K562 (cell line): Measurements from ENCODE around the gene VWA7. TPM values are rescaled to one million over a fixed set of nuclear protein-coding genes. Genes with fewer than 3 reads are reported as not detected.

Experiments used
- ARID1B ChIP-seq: fragments of 450-650 bp; IDR thresholded peaks from 2 replicates; pipeline ENCODE4 v1.6.1; 2016; ENCODE audit warnings: antibody characterized with exemption, mild to moderate bottlenecking, inconsistent platforms
- DNMT1 ChIP-seq: fragments of 450-650 bp; IDR thresholded peaks from 2 replicates; pipeline ENCODE4 v1.6.1; 2016; ENCODE audit warnings: antibody characterized with exemption, mild to moderate bottlenecking
- FOXM1 ChIP-seq, 2 experiments: fragments of 450-650 bp in 1 of 2; sonication (generic) in 1 of 2; formaldehyde crosslinking in 1 of 2; IDR thresholded peaks; 2 replicates each; pipeline versions ENCODE4 v1.6.1 to v1.9.0; 2017 to 2022; ENCODE audit warnings: low read depth in 2 of 2, mild to moderate bottlenecking in 2 of 2, missing genetic modification reagents in 1 of 2, moderate library complexity in 1 of 2
- GABPB1 ChIP-seq: sonication (generic); formaldehyde crosslinking; IDR thresholded peaks from 2 replicates; pipeline ENCODE4 v1.8.0; 2022; ENCODE audit warnings: mild to moderate bottlenecking, missing genetic modification reagents
- GTF2E2 ChIP-seq: fragments of 200-800 bp; sonication (Bioruptor generic); IDR thresholded peaks from 2 replicates; pipeline ENCODE4 v1.6.1; 2016; ENCODE audit warnings: missing genetic modification characterization, missing compliant biosample characterization
- IRF9 ChIP-seq: fragments of 450-650 bp; IDR thresholded peaks from 2 replicates; pipeline ENCODE4 v1.6.1; 2016; ENCODE audit warnings: missing biosample characterization, missing genetic modification characterization
- JUN ChIP-seq, 2 experiments: sonication (generic) in 1 of 2; formaldehyde crosslinking in 1 of 2; IDR thresholded peaks; 2 replicates each; pipeline versions ENCODE4 v1.6.1 to v1.8.0; 2012 to 2022; ENCODE audit warnings: borderline replicate concordance in 2 of 2, mild to moderate bottlenecking in 2 of 2, improper control_type of control experiment in 1 of 2, low read depth in 1 of 2, low read length in 1 of 2, missing genetic modification reagents in 1 of 2
- JUNB ChIP-seq: fragments of 450-650 bp; formaldehyde crosslinking; conservative IDR thresholded peaks from 2 replicates; pipeline ENCODE4 v1.4.0; 2020; ENCODE audit warnings: mild to moderate bottlenecking
- KDM5B ChIP-seq: fragments of 200-600 bp; sonication (generic); IDR thresholded peaks from 2 replicates; pipeline ENCODE4 v1.6.1; 2012; ENCODE audit warnings: low read depth, mild to moderate bottlenecking, moderate library complexity, low read length, control low read depth, inconsistent platforms; ENCODE audit not compliant: insufficient replicate concordance
- KHSRP ChIP-seq: fragments of 450-650 bp; IDR thresholded peaks from 2 replicates; pipeline ENCODE4 v1.6.1; 2017
- NBN ChIP-seq: fragments of 450-650 bp; IDR thresholded peaks from 2 replicates; pipeline ENCODE4 v1.6.1; 2016; ENCODE audit warnings: low read depth, mild to moderate bottlenecking
- NFE2L1 ChIP-seq: fragments of 450-650 bp; IDR thresholded peaks from 2 replicates; pipeline ENCODE4 v1.6.1; 2016; ENCODE audit warnings: missing genetic modification characterization, low read depth, mild to moderate bottlenecking, missing compliant biosample characterization, moderate library complexity, borderline replicate concordance
- NR4A1 ChIP-seq, 2 experiments: fragments of 250-450 bp in 1 of 2; fragments of 450-650 bp in 1 of 2; sonication (Bioruptor Pico) in 1 of 2; IDR thresholded peaks; 2 replicates each; pipeline versions ENCODE4 v1.4.0 to v1.6.1; 2016 to 2020; ENCODE audit warnings: mild to moderate bottlenecking in 2 of 2, missing compliant biosample characterization in 1 of 2, missing genetic modification characterization in 1 of 2, moderate library complexity in 1 of 2
- NRF1 ChIP-seq, 2 experiments: fragments of 450-650 bp; IDR thresholded peaks in 1 of 2; conservative IDR thresholded peaks in 1 of 2; 2 replicates each; pipeline ENCODE4 v1.6.1; 2014; ENCODE audit warnings: mild to moderate bottlenecking in 2 of 2
- RBFOX2 ChIP-seq: fragments of 200-400 bp; formaldehyde crosslinking; IDR thresholded peaks from 2 replicates; pipeline ENCODE4 v1.6.1; 2017; ENCODE audit warnings: low read depth, mild to moderate bottlenecking, low read length, moderate library complexity
- TOE1 ChIP-seq, 2 experiments: fragments of 450-650 bp in 1 of 2; sonication (generic) in 1 of 2; formaldehyde crosslinking in 1 of 2; IDR thresholded peaks; 2 replicates each; pipeline versions ENCODE4 v1.7.1 to v1.8.0; 2016 to 2022; ENCODE audit warnings: borderline replicate concordance in 2 of 2, mild to moderate bottlenecking in 2 of 2, antibody characterized with exemption in 1 of 2, inconsistent platforms in 1 of 2, low read depth in 1 of 2, missing genetic modification reagents in 1 of 2, moderate library complexity in 1 of 2
- ZC3H8 ChIP-seq: fragments of 450-650 bp; IDR thresholded peaks from 2 replicates; pipeline ENCODE4 v1.6.1; 2017
- ZNF395 ChIP-seq: fragments of 200-800 bp; sonication (Bioruptor generic); IDR thresholded peaks from 2 replicates; pipeline ENCODE4 v1.6.1; 2017; ENCODE audit warnings: missing genetic modification characterization, missing compliant biosample characterization
- ZNF589 ChIP-seq: fragments of 200-800 bp; sonication (Bioruptor generic); IDR thresholded peaks from 2 replicates; pipeline ENCODE4 v1.6.1; 2016; ENCODE audit warnings: low read depth, missing genetic modification characterization, missing compliant biosample characterization
- ZNF717 ChIP-seq: fragments of 250-450 bp; sonication (Bioruptor Pico); IDR thresholded peaks from 2 replicates; pipeline ENCODE4 v1.5.0; 2021
- polyA plus RNA-seq, 8 experiments: library from polyadenylated mRNA; depleted of rRNA in 4 of 8; stranded (reverse) in 5 of 8; unstranded in 3 of 8; fragments of >200 nt; fragmentation: Nextera tagmentation in 2 of 8; fragmentation: Illumina TruSeq in 1 of 8; extraction: Ambion mirVana in 2 of 8; extraction: Trizol in 1 of 8; gene quantifications; 2 replicates each; pipeline versions ENCODE4 v1.2.1 to v1.2.3, GENCODE V29; 2011 to 2014; ENCODE audit warnings: inconsistent platforms in 1 of 8, missing spikeins in 1 of 8
- total RNA-seq, 7 experiments: library from RNA; depleted of rRNA in 6 of 7; stranded (reverse); fragments of >200 nt in 6 of 7; fragmentation: Illumina TruSeq in 2 of 7; extraction: Trizol in 2 of 7; gene quantifications; 2 replicates each; pipeline versions ENCODE4 v1.2.1 to v1.2.3, GENCODE V29; 2011 to 2021; ENCODE audit warnings: low replicate concordance in 1 of 7
- TF ChIP-seq, protein P1 (sequence below): fragments of 450-650 bp; formaldehyde crosslinking; IDR thresholded peaks from 2 replicates; pipeline ENCODE4 v1.4.0; 2022; ENCODE audit warnings: mild to moderate bottlenecking, moderate library complexity
- TF ChIP-seq, protein P2 (sequence below): fragments of 450-650 bp; formaldehyde crosslinking; IDR thresholded peaks from 2 replicates; pipeline ENCODE4 v1.4.0; 2022; ENCODE audit warnings: missing genetic modification characterization

VWA7 gene
- total and polyA plus RNA-seq, 9 of the 15 experiments (the other 6 are each of a cell fraction or from before 2014, with no cell fraction given): 0.18 to 2.9 (median 0.95) TPM

DNA sequence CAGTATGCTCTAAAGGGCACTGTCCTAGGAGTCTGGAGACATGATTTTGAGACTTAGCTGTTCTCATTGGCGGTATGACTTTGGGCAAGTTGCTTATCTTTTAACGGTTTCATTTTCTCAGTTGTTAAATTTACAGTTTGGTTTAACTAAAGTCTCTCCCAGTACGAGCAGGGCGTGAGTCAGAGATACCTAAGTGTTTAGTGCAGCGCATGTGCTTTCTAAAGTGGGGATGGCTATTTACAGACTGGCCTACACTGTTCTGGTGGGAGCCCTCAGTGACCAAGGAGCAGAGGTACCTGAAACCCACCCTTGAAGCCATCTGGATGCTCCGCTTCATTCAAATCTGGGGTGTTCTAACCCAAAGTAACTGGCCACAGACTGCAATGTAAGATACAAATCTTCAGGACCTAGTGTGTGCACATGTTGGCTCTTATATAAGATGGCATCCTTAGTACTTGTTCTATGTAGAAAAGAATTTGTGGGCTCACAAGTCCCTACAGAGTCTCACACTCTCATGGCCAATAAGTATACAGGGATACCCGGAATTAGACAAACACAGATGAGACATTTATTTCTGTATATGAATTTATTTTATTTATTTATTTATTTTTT, 26.6 kb downstream of the VWA7 start (continued):
- peak; percentile 86; the same call in 1 of the 2 replicates for TF ChIP-seq ZNF395 (CRISPR knock-in tag)
- TF ChIP-seq TOE1 (IDR thresholded peaks at IDR 0.05; ENCODE audit: borderline replicate concordance): no peak
- no peak for TF ChIP-seq TOE1 (CRISPR knock-in tag; IDR thresholded peaks at IDR 0.05; ENCODE audit: borderline replicate concordance, low read depth)
- TF ChIP-seq JUN (IDR thresholded peaks at IDR 0.05; ENCODE audit: borderline replicate concordance, low read depth, low read length): no peak; the same call in 1 of the 2 replicates
- TF ChIP-seq JUN (CRISPR knock-in tag; IDR thresholded peaks at IDR 0.05; ENCODE audit: borderline replicate concordance): no peak
- TF ChIP-seq, protein P1, sequence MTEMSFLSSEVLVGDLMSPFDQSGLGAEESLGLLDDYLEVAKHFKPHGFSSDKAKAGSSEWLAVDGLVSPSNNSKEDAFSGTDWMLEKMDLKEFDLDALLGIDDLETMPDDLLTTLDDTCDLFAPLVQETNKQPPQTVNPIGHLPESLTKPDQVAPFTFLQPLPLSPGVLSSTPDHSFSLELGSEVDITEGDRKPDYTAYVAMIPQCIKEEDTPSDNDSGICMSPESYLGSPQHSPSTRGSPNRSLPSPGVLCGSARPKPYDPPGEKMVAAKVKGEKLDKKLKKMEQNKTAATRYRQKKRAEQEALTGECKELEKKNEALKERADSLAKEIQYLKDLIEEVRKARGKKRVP (CRISPR knock-in tag): peak; percentile 50; the same call in 1 of the 2 replicates
- TF ChIP-seq KHSRP: no peak
- TF ChIP-seq IRF9 (tag): no peak
- no peak for TF ChIP-seq ZC3H8
- TF ChIP-seq DNMT1: no peak
- TF ChIP-seq GTF2E2 (tag): no peak
- no peak for TF ChIP-seq JUNB
- TF ChIP-seq, protein P2, sequence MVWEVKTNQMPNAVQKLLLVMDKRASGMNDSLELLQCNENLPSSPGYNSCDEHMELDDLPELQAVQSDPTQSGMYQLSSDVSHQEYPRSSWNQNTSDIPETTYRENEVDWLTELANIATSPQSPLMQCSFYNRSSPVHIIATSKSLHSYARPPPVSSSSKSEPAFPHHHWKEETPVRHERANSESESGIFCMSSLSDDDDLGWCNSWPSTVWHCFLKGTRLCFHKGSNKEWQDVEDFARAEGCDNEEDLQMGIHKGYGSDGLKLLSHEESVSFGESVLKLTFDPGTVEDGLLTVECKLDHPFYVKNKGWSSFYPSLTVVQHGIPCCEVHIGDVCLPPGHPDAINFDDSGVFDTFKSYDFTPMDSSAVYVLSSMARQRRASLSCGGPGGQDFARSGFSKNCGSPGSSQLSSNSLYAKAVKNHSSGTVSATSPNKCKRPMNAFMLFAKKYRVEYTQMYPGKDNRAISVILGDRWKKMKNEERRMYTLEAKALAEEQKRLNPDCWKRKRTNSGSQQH (CRISPR knock-in tag): no peak
- TF ChIP-seq NRF1 (conservative IDR thresholded peaks at IDR 0.05 in 1 of 2, IDR thresholded peaks at IDR 0.05 in 1 of 2): peak; percentile 48 to 62; a peak in 3 of 4 replicates
- no peak for TF ChIP-seq ZNF717 (CRISPR knock-in tag)
- TF ChIP-seq ARID1B: peak; percentile 32
- TF ChIP-seq RBFOX2: 0 out of 2 replicates have a peak, but pooled peaks have one; percentile 5
- no peak for TF ChIP-seq NBN
- no peak for TF ChIP-seq KDM5B
- TF ChIP-seq GABPB1 (CRISPR knock-in tag): no peak
- 0 out of 2 replicates have a peak, but pooled peaks have one; percentile 22 for TF ChIP-seq FOXM1 (IDR thresholded peaks at IDR 0.05; ENCODE audit: low read depth)
- TF ChIP-seq FOXM1 (CRISPR knock-in tag; IDR thresholded peaks at IDR 0.05; ENCODE audit: low read depth): no peak
- no peak for TF ChIP-seq ZNF589
- TF ChIP-seq NFE2L1 (tag): no peak
- TF ChIP-seq NR4A1 (CRISPR knock-in tag; IDR thresholded peaks at IDR 0.05): 0 out of 2 replicates have a peak, but pooled peaks have one; percentile 27
- no peak for TF ChIP-seq NR4A1 (tag; IDR thresholded peaks at IDR 0.05)
